T-helper 1 cell treated with Interleukin-12 subunit alpha and Interleukin-12 subunit beta and Interleukin-4 antibody, amounts not matched to agents 30 μg/mL and 1 μg/mL, for 36 hours (primary cell): ENCODE measurements around the gene ZNF804A.

Experiments
- H3K27ac Mint-ChIP-seq: one replicate; pipeline ENCODE4 v1.8.0; 2021; ENCODE audit warnings: mild to moderate bottlenecking, mixed read lengths
- H3K27me3 Mint-ChIP-seq: one replicate; pipeline ENCODE4 v1.8.0; 2021; ENCODE audit warnings: low read depth, mixed read lengths
- H3K36me3 Mint-ChIP-seq: one replicate; pipeline ENCODE4 v1.8.0; 2021; ENCODE audit warnings: low read depth, mixed read lengths
- H3K4me1 Mint-ChIP-seq: one replicate; pipeline ENCODE4 v1.8.0; 2021; ENCODE audit warnings: low read depth, mixed read lengths
- H3K4me3 Mint-ChIP-seq: one replicate; pipeline ENCODE4 v1.8.0; 2021; ENCODE audit warnings: mild to moderate bottlenecking, moderate library complexity, mixed read lengths
- H3K9me3 Mint-ChIP-seq: one replicate; pipeline ENCODE4 v1.8.0; 2021; ENCODE audit warnings: mixed read lengths

The ZNF804A gene

GRCh38 chr2:184646177-184646576, 47.8 kb downstream of the ZNF804A start:
- H3K4me1 Mint-ChIP-seq: no peaks in the 10 kb centered on the region
- H3K9me3 Mint-ChIP-seq: no peaks in the 10 kb centered on the region
- no peak overlapping the region for H3K4me3 Mint-ChIP-seq
- no peak overlapping the region for H3K27ac Mint-ChIP-seq
- H3K36me3 Mint-ChIP-seq: no peaks in the 10 kb centered on the region
- no peaks in the 10 kb centered on the region for H3K27me3 Mint-ChIP-seq

DNA sequence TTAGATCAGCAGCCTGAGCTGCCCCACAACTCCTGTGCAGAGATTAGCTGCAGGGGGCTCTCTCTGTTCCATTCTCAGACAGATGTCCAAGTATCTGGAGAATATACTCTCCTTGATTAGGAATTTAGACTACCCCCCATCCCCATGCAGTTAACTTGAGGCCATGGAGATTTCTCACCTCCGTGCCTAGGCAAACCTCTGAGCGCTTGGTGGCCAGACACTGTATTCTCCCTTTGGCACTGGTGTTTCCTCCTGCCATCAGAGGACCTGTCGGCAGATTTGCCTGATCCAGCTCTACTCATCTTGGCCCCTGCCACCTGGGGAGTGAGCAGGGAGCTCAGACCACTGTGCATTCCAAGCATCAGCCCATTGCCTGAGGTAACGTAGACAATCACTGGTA, 48.3 kb downstream of the ZNF804A start:
- no peak overlapping the region for H3K27ac Mint-ChIP-seq
- no peaks in the 10 kb centered on the region for H3K9me3 Mint-ChIP-seq
- no peaks in the 10 kb centered on the region for H3K4me1 Mint-ChIP-seq
- no peak overlapping the region for H3K4me3 Mint-ChIP-seq
- H3K27me3 Mint-ChIP-seq: no peaks in the 10 kb centered on the region
- H3K36me3 Mint-ChIP-seq: no peaks in the 10 kb centered on the region

DNA sequence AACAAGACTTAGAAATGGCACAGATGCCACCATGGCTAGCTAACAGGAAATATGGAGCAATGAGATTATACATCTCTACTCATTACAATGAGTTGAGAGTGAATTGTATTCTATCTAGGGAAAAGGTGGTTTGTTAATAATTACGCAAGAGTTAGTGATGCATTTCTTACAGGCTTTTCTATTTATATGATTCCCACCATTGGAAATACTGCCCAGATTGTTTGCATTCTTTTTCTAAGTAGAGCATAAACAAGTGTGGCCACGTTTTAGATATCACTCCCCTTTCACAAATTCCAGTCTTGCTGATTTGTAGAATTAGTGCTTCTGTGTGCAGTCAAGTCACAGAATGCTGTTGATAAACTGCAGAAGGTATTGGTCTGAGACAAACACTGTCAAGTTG, 56.6 kb downstream of the ZNF804A start:
- Mint-ChIP-seq H3K27ac (no peak overlapping the region), H3K9me3 (no peaks in the 10 kb centered on the region), H3K4me1 (no peaks in the 10 kb centered on the region), H3K4me3 (no peak overlapping the region), H3K27me3 (no peaks in the 10 kb centered on the region), H3K36me3 (no peaks in the 10 kb centered on the region)

GRCh38 chr2:184677171-184677570, 78.8 kb downstream of the ZNF804A start:
- H3K27ac Mint-ChIP-seq: no peak overlapping the region
- H3K9me3 Mint-ChIP-seq: no peaks in the 10 kb centered on the region
- H3K27me3 Mint-ChIP-seq: no peaks in the 10 kb centered on the region
- H3K36me3 Mint-ChIP-seq: no peaks in the 10 kb centered on the region
- no peak overlapping the region for H3K4me3 Mint-ChIP-seq
- no peaks in the 10 kb centered on the region for H3K4me1 Mint-ChIP-seq

GRCh38 chr2:184679219-184680018, 81.1 kb downstream of the ZNF804A start:
- no peaks in the 10 kb centered on the region for H3K27me3 Mint-ChIP-seq
- H3K4me1 Mint-ChIP-seq: no peaks in the 10 kb centered on the region
- no peak overlapping the region for H3K4me3 Mint-ChIP-seq
- H3K9me3 Mint-ChIP-seq: no peaks in the 10 kb centered on the region
- H3K27ac Mint-ChIP-seq: no peak overlapping the region
- H3K36me3 Mint-ChIP-seq: no peaks in the 10 kb centered on the region

DNA sequence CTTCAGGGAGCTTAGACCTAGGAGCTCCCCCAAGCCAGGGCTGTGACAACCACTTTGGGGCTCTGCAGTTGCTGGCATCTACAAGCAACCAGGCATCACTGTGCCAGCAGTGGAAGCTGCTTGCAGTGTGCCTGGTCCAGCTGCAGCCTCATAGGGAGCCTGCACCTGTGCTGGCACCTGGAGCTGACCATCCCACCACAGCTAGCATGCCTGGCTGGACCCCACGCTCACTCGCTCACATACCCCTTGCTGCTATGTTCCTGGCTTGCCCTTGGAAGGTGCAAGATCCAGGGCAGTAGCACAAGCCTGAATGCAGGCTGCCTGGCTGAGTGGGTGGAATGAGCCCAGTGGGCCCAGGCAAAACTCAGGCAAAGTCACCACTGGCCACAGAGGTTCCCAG, 82.5 kb downstream of the ZNF804A start:
- Mint-ChIP-seq H3K27me3 (no peaks in the 10 kb centered on the region), H3K4me3 (no peak overlapping the region), H3K9me3 (no peaks in the 10 kb centered on the region)

DNA sequence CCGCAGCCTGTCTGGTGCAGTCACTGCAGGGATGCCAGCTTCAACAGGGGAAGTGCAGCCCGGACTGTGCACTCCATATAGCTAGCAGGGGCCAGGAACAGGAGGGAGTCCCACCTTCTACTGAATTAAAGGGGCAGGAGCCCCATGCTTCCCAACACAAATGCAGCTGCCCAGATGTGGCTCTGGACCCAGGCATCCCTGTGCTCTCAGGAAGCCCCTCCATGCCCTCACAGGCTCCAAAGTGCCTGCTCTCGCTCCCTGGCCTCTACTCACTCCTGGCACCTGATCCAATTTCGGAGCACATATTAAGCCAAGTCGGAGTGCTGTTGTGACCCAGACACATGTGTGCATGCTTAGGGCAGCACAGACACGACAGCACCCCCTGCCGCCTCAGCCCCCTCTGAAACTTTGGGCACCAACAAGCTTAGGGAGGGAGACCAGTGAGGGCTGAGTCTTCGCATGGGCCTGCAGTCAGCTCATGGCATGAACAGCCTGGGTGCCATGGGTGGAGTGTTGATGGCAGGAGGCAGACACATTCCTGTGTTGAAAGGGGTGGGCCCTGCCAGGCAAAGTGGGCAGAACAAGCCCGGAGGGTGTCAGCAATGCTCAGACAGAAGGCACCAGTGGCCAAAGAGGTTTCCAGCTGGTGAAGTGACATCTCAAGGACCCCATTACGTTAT, 83.5 kb downstream of the ZNF804A start:
- Mint-ChIP-seq H3K9me3 (no peaks in the 10 kb centered on the region), H3K4me3 (no peak overlapping the region), H3K27ac (no peak overlapping the region), H3K36me3 (no peaks in the 10 kb centered on the region), H3K27me3 (no peaks in the 10 kb centered on the region), H3K4me1 (no peaks in the 10 kb centered on the region)

More for the DNA sequence above, 82.5 kb downstream of the ZNF804A start:
- no peak overlapping the region for H3K27ac Mint-ChIP-seq
- H3K36me3 Mint-ChIP-seq: no peaks in the 10 kb centered on the region
- no peaks in the 10 kb centered on the region for H3K4me1 Mint-ChIP-seq

DNA sequence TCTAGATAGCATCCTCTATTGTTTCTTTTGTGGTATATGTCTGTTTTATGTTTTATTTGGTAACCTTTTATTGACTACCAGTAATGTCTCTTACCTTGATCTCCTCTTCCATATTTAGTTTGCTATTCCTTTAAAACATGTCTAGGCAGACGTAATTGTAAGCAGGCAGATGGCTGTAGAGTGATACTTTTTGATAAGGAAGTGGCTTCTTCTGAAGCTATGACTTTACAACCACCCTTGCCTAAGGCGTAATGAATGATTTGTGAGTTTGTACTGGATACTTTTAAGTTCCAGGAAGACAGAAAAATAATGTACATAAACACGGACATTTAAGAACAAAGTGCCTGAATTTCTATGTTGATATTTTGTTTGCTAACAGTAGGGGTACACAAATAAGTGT, 85.6 kb downstream of the ZNF804A start:
- H3K36me3 Mint-ChIP-seq: no peaks in the 10 kb centered on the region
- H3K27ac Mint-ChIP-seq: no peak overlapping the region
- H3K9me3 Mint-ChIP-seq: no peaks in the 10 kb centered on the region
- H3K4me1 Mint-ChIP-seq: no peaks in the 10 kb centered on the region
- no peak overlapping the region for H3K4me3 Mint-ChIP-seq
- H3K27me3 Mint-ChIP-seq: no peaks in the 10 kb centered on the region

DNA sequence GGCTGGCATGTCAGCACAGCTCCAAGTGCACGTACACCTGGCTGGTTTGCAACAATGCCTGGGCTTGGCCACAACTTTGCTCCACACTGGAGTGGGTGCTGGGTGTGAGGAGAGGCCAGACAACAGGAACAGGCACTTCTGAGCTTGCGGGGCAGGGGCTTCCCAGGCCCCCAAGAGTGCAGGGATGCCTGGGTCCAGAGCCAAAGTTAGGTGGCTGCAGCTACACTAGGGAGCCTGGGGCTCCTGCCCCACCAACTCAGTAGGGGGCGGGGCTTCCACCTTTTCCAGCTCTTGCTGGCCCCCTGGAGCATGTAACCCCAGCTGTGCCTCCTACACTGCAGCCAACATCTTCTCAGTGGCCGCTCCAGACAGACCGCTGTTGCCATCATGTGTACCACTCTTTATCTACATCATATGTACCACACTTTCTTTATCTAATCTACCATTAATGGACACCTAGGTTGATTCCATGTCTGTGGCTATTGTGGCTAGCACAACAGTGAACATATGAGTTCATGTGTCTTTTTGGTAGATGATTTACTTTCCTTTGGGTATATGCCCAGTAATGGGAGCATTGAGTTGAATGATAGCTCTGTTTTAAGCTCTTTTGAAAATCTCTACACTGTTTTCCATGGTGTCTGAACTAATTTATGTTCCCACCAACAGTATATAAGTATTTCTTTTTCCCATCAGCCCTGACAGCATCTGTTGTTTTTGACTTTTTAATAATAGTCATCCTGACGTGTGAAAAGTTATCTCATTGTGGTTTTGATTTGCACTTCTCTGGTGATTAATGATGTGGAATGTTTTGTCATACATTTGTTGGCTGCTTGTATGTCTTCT, 87.9 kb downstream of the ZNF804A start:
- Mint-ChIP-seq H3K4me1 (no peaks in the 10 kb centered on the region), H3K27me3 (no peaks in the 10 kb centered on the region), H3K36me3 (no peaks in the 10 kb centered on the region), H3K4me3 (no peak overlapping the region), H3K27ac (no peak overlapping the region), H3K9me3 (no peaks in the 10 kb centered on the region)

- no peak overlapping the region for H3K27ac Mint-ChIP-seq
- H3K4me1 Mint-ChIP-seq: no peaks in the 10 kb centered on the region
- H3K4me3 Mint-ChIP-seq: no peak overlapping the region
- no peaks in the 10 kb centered on the region for H3K36me3 Mint-ChIP-seq
- no peaks in the 10 kb centered on the region for H3K9me3 Mint-ChIP-seq
- no peaks in the 10 kb centered on the region for H3K27me3 Mint-ChIP-seq
These were observed 91.3 kb downstream of the ZNF804A start for GRCh38 chr2:184689638-184690037.

DNA sequence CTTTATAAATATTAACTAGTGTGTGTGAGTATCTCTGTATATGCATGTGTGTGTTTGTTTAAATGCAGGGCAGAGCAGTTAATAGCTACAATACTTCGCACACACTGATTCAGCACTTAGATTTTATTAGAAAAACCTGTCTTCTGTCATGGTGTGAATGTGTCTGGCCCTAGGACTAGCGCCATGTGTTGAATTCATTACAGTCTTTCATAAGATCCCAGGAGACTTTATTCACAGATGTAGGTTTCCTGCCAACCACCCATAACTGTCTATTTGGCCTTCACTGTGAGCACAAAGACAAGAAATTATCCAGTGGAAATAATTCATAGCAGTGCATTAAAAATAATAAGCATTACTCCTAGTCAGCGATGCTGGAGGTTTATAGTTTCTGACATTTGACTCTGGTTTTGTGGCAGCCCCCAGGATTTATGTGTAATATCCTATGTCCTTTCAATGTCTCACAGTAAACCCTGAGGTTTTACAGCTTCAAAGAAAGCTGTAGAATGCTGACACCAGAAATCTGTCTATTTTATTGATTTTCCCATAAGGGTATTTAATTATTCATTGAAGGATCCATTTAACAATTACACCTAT, 93.9 kb downstream of the ZNF804A start:
- Mint-ChIP-seq H3K36me3 (no peaks in the 10 kb centered on the region), H3K4me1 (no peaks in the 10 kb centered on the region), H3K27ac (no peak overlapping the region), H3K4me3 (no peak overlapping the region), H3K27me3 (no peaks in the 10 kb centered on the region), H3K9me3 (no peaks in the 10 kb centered on the region)

DNA sequence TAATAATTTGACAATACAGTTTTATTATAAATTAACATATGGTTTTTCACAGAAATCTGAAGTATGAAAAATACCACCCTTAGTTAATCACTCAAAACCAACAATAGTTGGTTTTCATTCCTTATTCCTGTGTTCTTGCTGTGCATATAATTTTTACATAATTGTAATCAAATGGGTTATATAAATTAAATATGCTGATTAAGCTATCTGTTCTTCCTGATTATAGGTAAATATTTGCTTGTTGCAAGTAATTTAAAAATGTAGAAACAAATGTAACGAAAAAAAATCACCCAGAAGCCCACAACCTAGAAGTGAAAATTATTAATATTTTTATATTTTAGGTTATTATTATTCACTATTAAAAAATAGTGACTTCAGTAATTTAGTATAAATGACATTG, 98.3 kb downstream of the ZNF804A start:
- Mint-ChIP-seq H3K9me3 (no peaks in the 10 kb centered on the region), H3K4me1 (no peaks in the 10 kb centered on the region), H3K36me3 (no peaks in the 10 kb centered on the region), H3K27ac (no peak overlapping the region), H3K4me3 (no peak overlapping the region), H3K27me3 (no peaks in the 10 kb centered on the region)

- H3K4me1 Mint-ChIP-seq: no peaks in the 10 kb centered on the region
- no peaks in the 10 kb centered on the region for H3K36me3 Mint-ChIP-seq
- H3K9me3 Mint-ChIP-seq: no peaks in the 10 kb centered on the region
- no peak overlapping the region for H3K27ac Mint-ChIP-seq
- no peaks in the 10 kb centered on the region for H3K27me3 Mint-ChIP-seq
- no peak overlapping the region for H3K4me3 Mint-ChIP-seq
These were observed 100.1 kb downstream of the ZNF804A start for GRCh38 chr2:184698476-184698875.

DNA sequence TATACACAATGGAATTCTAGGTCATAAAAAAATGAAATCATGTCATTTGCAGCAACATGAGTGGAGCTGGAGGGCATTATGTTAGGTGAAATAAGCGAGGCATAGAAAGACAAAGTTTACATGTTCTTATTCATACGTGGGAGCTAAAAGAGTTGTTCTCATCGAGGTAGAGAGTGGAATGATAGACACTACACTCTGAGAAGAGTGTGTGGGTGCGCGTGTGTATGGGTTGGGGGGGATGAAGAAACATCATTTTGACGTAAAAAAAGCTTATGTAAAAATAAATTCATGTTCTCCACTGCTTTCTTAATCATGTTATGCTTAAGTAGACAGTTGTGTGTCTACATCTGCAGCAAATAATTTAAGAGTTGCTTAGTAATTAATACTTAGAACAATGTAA, 123.6 kb downstream of the ZNF804A start:
- peaks cover 19% of the 10 kb centered on the region for H3K9me3 Mint-ChIP-seq

More for the DNA sequence above, 123.6 kb downstream of the ZNF804A start:
- H3K27ac Mint-ChIP-seq: no peak overlapping the region
- no peaks in the 10 kb centered on the region for H3K27me3 Mint-ChIP-seq
- no peaks in the 10 kb centered on the region for H3K4me1 Mint-ChIP-seq
- H3K36me3 Mint-ChIP-seq: no peaks in the 10 kb centered on the region
- no peak overlapping the region for H3K4me3 Mint-ChIP-seq
